ENCODE measurements around the gene FBXW12.

DNA sequence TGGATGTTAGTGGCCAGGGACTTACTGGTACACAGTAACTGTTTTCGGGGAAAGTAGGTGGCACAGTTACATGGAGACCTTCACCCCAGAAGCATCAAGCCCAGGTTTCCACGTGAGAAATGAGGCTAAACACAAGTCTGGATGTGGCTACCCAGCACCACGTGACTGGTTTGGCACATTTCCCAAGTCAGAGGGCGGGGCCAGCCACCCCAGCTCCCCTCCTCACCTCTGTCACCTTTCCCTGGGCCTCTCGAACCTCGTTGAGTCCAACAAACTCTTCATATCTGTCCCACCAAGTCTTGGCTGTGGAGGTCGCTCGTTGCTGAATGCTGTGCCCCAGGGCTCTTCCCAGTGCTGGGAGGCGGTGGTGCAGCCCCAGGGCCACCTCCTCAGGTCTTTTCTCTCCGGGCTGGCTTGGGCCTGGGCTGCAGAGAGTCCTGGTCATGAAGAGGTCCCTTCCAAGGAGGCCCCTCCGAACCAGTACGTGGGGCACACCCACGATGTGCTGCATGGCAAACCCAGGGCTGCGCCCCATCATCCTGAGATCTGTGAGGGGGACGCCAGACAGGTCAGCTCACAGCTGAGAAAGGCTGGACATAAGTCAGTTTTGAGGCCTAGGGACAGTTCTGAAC, 62.7 kb downstream of the FBXW12 start:
- TF ChIP-seq POLR2A (IDR thresholded peaks at IDR 0.05), result no peak
- TF ChIP-seq, protein P1, sequence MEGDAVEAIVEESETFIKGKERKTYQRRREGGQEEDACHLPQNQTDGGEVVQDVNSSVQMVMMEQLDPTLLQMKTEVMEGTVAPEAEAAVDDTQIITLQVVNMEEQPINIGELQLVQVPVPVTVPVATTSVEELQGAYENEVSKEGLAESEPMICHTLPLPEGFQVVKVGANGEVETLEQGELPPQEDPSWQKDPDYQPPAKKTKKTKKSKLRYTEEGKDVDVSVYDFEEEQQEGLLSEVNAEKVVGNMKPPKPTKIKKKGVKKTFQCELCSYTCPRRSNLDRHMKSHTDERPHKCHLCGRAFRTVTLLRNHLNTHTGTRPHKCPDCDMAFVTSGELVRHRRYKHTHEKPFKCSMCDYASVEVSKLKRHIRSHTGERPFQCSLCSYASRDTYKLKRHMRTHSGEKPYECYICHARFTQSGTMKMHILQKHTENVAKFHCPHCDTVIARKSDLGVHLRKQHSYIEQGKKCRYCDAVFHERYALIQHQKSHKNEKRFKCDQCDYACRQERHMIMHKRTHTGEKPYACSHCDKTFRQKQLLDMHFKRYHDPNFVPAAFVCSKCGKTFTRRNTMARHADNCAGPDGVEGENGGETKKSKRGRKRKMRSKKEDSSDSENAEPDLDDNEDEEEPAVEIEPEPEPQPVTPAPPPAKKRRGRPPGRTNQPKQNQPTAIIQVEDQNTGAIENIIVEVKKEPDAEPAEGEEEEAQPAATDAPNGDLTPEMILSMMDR (IDR thresholded peaks at IDR 0.05), result no peak
